Progenitor cell of endocrine pancreas (in vitro differentiated cells): ENCODE results near the gene GUSB. TPM values are rescaled to one million over a fixed set of nuclear protein-coding genes. Genes with fewer than 3 reads are reported as not detected.
A peak's percentile ranks its signal among the peaks of the same experiment; 100 is the strongest.
"Not testable (repeated sequence)": the region's sequence is repeated elsewhere in the genome, so short reads cannot be mapped to it uniquely, and the experiment has no call there.

Experiments
- DNase-seq: peaks from one replicate; pipeline ENCODE4 v3.0.0; 2021; ENCODE audit warnings: low spot score; ENCODE audit not compliant: unreplicated experiment
- H3K27ac Mint-ChIP-seq: 2 replicates; pipeline ENCODE4 v1.8.0; 2021; ENCODE audit warnings: mild to moderate bottlenecking, moderate library complexity, mixed read lengths
- H3K27me3 Mint-ChIP-seq: 2 replicates; pipeline ENCODE4 v1.8.0; 2021; ENCODE audit warnings: mixed read lengths
- H3K36me3 Mint-ChIP-seq: 2 replicates; pipeline ENCODE4 v1.8.0; 2022; ENCODE audit warnings: mixed read lengths; ENCODE audit not compliant: insufficient read depth
- H3K4me1 Mint-ChIP-seq: 2 replicates; pipeline ENCODE4 v1.8.0; 2021; ENCODE audit warnings: low read depth, mixed read lengths
- H3K4me3 Mint-ChIP-seq: 2 replicates; pipeline ENCODE4 v1.8.0; 2021; ENCODE audit warnings: low read depth, mild to moderate bottlenecking, moderate library complexity, mixed read lengths
- H3K9me3 Mint-ChIP-seq: 2 replicates; pipeline ENCODE4 v1.8.0; 2021; ENCODE audit warnings: low read depth, mixed read lengths
- CTCF ChIP-seq: fragments of 200-600 bp; sonication (generic); IDR thresholded peaks from one replicate; pipeline ENCODE4 v1.5.0; 2021; ENCODE audit warnings: antibody characterized with exemption, mild to moderate bottlenecking; ENCODE audit not compliant: unreplicated experiment
- total RNA-seq: library from RNA; stranded (reverse); gene quantifications from 2 replicates; pipeline ENCODE4 v1.2.1, GENCODE V29; 2021

GUSB gene
- total RNA-seq, 1 donor from 2014 or later, result 53.9 TPM

DNA sequence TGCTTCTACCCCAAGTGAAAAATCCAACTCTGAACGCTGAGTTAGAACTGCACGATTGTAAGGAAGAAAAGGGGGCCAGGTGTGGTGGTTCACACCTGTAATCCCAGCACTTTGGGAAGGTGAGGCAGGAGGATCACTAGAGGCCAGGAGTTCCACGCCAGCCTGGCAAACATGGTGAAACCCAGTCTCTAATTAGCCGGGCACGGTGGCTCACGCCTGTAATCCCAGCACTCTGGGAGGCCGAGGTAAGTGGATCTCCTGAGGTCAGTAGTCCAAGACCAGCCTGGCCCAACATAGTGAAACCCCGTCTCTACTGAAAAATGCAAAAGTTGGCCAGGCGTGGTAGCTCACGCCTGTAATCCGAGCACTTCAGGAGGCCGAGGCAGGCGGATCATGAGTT, 9.0 kb downstream of the GUSB start:
- H3K9me3 Mint-ChIP-seq, result no peaks in the 10 kb centered on the region
- H3K27me3 Mint-ChIP-seq, result no peaks in the 10 kb centered on the region
- no peaks in the 10 kb centered on the region for H3K4me1 Mint-ChIP-seq
- TF ChIP-seq CTCF, result no peak
- no peak overlapping the region for H3K27ac Mint-ChIP-seq
- DNase-seq, result no peak
- peaks cover 16% of the 10 kb centered on the region for H3K36me3 Mint-ChIP-seq
- no peak overlapping the region for H3K4me3 Mint-ChIP-seq

DNA sequence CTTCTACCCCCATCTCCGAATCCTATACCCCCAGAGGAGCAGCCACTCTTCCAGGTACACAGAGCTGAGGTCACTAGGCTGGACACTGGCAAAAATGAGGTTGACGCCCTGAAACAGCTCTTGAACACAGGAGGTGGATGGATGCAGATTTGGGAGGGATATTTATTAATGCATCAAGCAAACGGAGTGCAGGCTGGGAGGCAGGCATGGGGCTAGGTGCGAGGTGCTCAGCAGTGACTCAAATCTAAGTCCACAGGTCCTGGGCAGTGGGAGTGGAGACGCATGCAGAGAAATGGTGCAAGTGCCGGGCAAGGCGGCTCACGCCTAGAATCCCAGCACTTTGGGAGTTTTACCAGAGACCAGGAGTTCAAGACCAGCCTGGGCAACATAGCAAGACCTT, 11.0 kb downstream of the GUSB start:
- TF ChIP-seq CTCF, result no peak
- peaks cover 24% of the 10 kb centered on the region for H3K36me3 Mint-ChIP-seq
- no peak overlapping the region for H3K4me3 Mint-ChIP-seq

GRCh38 chr7:65968256-65969185, 13.5 kb downstream of the GUSB start:
- no peak overlapping the region for H3K4me3 Mint-ChIP-seq
- peaks cover 27% of the 10 kb centered on the region for H3K36me3 Mint-ChIP-seq
- no peak for TF ChIP-seq CTCF
- no peaks in the 10 kb centered on the region for H3K9me3 Mint-ChIP-seq
- DNase-seq, result no peak
- H3K27ac Mint-ChIP-seq, result no peak overlapping the region
- no peaks in the 10 kb centered on the region for H3K4me1 Mint-ChIP-seq
- no peaks in the 10 kb centered on the region for H3K27me3 Mint-ChIP-seq

More for the DNA sequence above, 11.0 kb downstream of the GUSB start:
- H3K9me3 Mint-ChIP-seq, result no peaks in the 10 kb centered on the region
- no peaks in the 10 kb centered on the region for H3K4me1 Mint-ChIP-seq
- no peak overlapping the region for H3K27ac Mint-ChIP-seq
- H3K27me3 Mint-ChIP-seq, result no peaks in the 10 kb centered on the region
- no peak for DNase-seq

GRCh38 chr7:65967361-65968155, 14.5 kb downstream of the GUSB start:
- no peak for DNase-seq
- Mint-ChIP-seq H3K4me3 (no peak overlapping the region), H3K27ac (peak overlapping the region; percentile 51), H3K9me3 (no peaks in the 10 kb centered on the region), H3K4me1 (no peaks in the 10 kb centered on the region), H3K27me3 (no peaks in the 10 kb centered on the region), H3K36me3 (peaks cover 27% of the 10 kb centered on the region)
- no peak for TF ChIP-seq CTCF

- Mint-ChIP-seq H3K36me3 (peaks cover 24% of the 10 kb centered on the region), H3K9me3 (no peaks in the 10 kb centered on the region), H3K27ac (no peak overlapping the region), H3K4me3 (no peak overlapping the region), H3K27me3 (no peaks in the 10 kb centered on the region), H3K4me1 (no peaks in the 10 kb centered on the region)
- TF ChIP-seq CTCF, result no peak
- DNase-seq, result no peak
These were observed 15.9 kb downstream of the GUSB start for GRCh38 chr7:65966146-65966545.

GRCh38 chr7:65964671-65965070, 17.3 kb downstream of the GUSB start:
- not testable (repeated sequence) for H3K4me1 Mint-ChIP-seq, H3K9me3 Mint-ChIP-seq, H3K27me3 Mint-ChIP-seq, H3K4me3 Mint-ChIP-seq, DNase-seq, H3K27ac Mint-ChIP-seq
- peaks cover 22% of the 10 kb centered on the region for H3K36me3 Mint-ChIP-seq
